Trophoblast cell (in vitro differentiated cells and primary cell): Measurements from ENCODE around the gene FABP1.

ENCODE experiments used
- DNase-seq, 2 donors: peaks; one replicate each; pipeline ENCODE4 v3.0.0-alpha.2; 2016
- H2AFZ ChIP-seq: 2 replicates; pipeline ENCODE4 v1.6.1; 2013; ENCODE audit warnings: low read length, moderate library complexity, mild to moderate bottlenecking; ENCODE audit not compliant: insufficient read depth, poor library complexity
- H2AK5ac ChIP-seq: 2 replicates; pipeline ENCODE4 v1.6.1; 2013; ENCODE audit warnings: mild to moderate bottlenecking, low read length
- H2BK120ac ChIP-seq: 2 replicates; pipeline ENCODE4 v1.6.1; 2013; ENCODE audit warnings: low read length, mild to moderate bottlenecking, moderate library complexity; ENCODE audit not compliant: insufficient read depth, poor library complexity
- H2BK12ac ChIP-seq: 2 replicates; pipeline ENCODE4 v1.6.1; 2013; ENCODE audit warnings: mild to moderate bottlenecking, low read length, moderate library complexity
- H2BK5ac ChIP-seq: 2 replicates; pipeline ENCODE4 v1.6.1; 2013; ENCODE audit warnings: low read length, low read depth, moderate library complexity, mild to moderate bottlenecking; ENCODE audit not compliant: poor library complexity
- H3K14ac ChIP-seq: 2 replicates; pipeline ENCODE4 v1.6.1; 2013; ENCODE audit warnings: mild to moderate bottlenecking, low read length
- H3K18ac ChIP-seq: 2 replicates; pipeline ENCODE4 v1.6.1; 2013; ENCODE audit warnings: mild to moderate bottlenecking, low read length
- H3K23ac ChIP-seq: 2 replicates; pipeline ENCODE4 v1.6.1; 2013; ENCODE audit warnings: low read length
- H3K27ac ChIP-seq: 2 replicates; pipeline ENCODE4 v1.5.1; 2013; ENCODE audit warnings: low read depth, mild to moderate bottlenecking, inconsistent platforms, low read length, moderate library complexity
- H3K27me3 ChIP-seq: 2 replicates; pipeline ENCODE4 v1.6.1; 2013; ENCODE audit warnings: inconsistent platforms, mild to moderate bottlenecking, low read length, moderate library complexity; ENCODE audit not compliant: insufficient read depth
- H3K36me3 ChIP-seq, 2 experiments: 1 replicate in 1 of 2; 2 replicates in 1 of 2; pipeline ENCODE4 v1.6.1; 2013; ENCODE audit warnings: low read length in 2 of 2, mild to moderate bottlenecking in 2 of 2, moderate library complexity in 1 of 2; ENCODE audit not compliant: insufficient read depth in 2 of 2, control insufficient read depth in 1 of 2
- H3K4ac ChIP-seq: 2 replicates; pipeline ENCODE4 v1.6.1; 2013; ENCODE audit warnings: low read depth, mild to moderate bottlenecking, low read length, moderate library complexity
- H3K4me1 ChIP-seq, 2 experiments: 1 replicate in 1 of 2; 2 replicates in 1 of 2; pipeline ENCODE4 v1.6.1; 2013; ENCODE audit warnings: low read length in 2 of 2, mild to moderate bottlenecking in 2 of 2, moderate library complexity in 1 of 2; ENCODE audit not compliant: insufficient read depth in 2 of 2, control insufficient read depth in 1 of 2
- H3K4me2 ChIP-seq: 2 replicates; pipeline ENCODE4 v1.6.1; 2013; ENCODE audit warnings: inconsistent platforms, mild to moderate bottlenecking, low read length, moderate library complexity
- H3K4me3 ChIP-seq: 2 replicates; pipeline ENCODE4 v1.5.1; 2013; ENCODE audit warnings: mild to moderate bottlenecking, low read depth, low read length, inconsistent platforms
- H3K79me1 ChIP-seq: one replicate; pipeline ENCODE4 v1.6.1; 2013; ENCODE audit warnings: low read length
- H3K79me2 ChIP-seq: 2 replicates; pipeline ENCODE4 v1.6.1; 2013; ENCODE audit warnings: low read length, mild to moderate bottlenecking; ENCODE audit not compliant: control insufficient read depth, insufficient read depth, poor library complexity
- H3K9ac ChIP-seq: 2 replicates; pipeline ENCODE4 v1.6.1; 2013; ENCODE audit warnings: mild to moderate bottlenecking, low read length
- H3K9me3 ChIP-seq: 2 replicates; pipeline ENCODE4 v1.6.1; 2013; ENCODE audit warnings: low read depth, mild to moderate bottlenecking, control low read depth, inconsistent platforms, low read length; ENCODE audit not compliant: insufficient read depth
- H4K12ac ChIP-seq: 2 replicates; pipeline ENCODE4 v1.6.1; 2013; ENCODE audit warnings: low read depth, mild to moderate bottlenecking, low read length, moderate library complexity
- H4K8ac ChIP-seq: 2 replicates; pipeline ENCODE4 v1.6.1; 2013; ENCODE audit warnings: low read depth, mild to moderate bottlenecking, low read length, moderate library complexity
- H4K91ac ChIP-seq: one replicate; pipeline ENCODE4 v1.6.1; 2013; ENCODE audit warnings: low read depth, mild to moderate bottlenecking, low read length, moderate library complexity
- whole genome bisulfite sequencing: extraction: QIAGEN DNeasy Blood & Tissue Kit; methylation state at CpG from one replicate; pipeline ENCODE4 v1.1.7; 2013; ENCODE audit warnings: missing lambda C conversion rate; ENCODE audit not compliant: insufficient read length, insufficient coverage; ENCODE audit errors: extremely low coverage; 5-methylcytosine and 5-hydroxymethylcytosine counted together

Gene FABP1

DNA sequence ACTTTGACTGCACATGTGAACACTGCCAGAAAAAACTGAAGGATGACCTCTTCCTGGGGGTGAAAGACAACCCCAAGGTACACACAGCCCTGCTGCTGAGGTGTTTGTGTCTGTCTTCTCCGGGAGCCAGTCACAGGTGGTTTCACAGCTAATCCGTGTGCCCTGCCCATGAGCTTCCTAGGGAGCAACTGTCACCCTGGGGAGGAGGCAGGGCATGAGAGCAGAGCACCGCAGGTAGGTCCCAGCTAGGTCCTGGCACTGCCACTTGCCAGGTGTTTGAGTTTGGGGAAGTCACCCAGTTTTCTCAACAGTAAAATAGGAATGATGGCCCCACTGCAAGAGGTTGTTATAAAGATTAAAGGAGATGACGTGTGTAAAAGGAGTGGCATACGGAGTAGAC lies 31.2 kb downstream of the FABP1 start:
- Histone ChIP-seq H2AFZ (no peak overlapping the region), H2BK12ac (no peak overlapping the region)
- WGBS = no CpG with 5 or more reads among the region's 5 CpGs

DNA sequence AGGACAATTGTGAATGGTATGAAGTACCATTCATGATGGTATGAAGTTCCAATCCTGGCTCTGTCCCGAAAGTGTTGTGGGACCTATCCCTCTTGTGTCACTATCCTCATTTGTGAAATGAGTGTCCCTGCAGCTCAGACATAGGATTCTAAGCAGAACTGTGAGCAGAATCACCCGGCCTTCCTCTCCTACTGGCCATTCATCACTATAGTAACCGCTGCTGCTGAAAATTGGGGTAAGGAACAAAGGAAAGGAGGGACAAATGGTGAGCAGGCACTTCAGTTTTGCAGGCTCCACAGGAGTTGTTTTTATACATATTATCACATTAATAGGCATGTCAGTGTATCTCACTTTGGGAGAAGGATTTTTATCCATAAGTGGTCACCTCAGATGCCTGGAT lies 32.8 kb downstream of the FABP1 start:
- H3K18ac ChIP-seq = no peak overlapping the region
- H3K27ac ChIP-seq = no peak overlapping the region
- H3K9ac ChIP-seq = no peak overlapping the region
- H4K12ac ChIP-seq = no peak overlapping the region
- H2AFZ ChIP-seq = no peak overlapping the region
- H3K79me1 ChIP-seq = no peaks in the 10 kb centered on the region
- H3K4me1 ChIP-seq = peaks cover 0 to 3% of the 10 kb centered on the region in 2 experiments
- H4K91ac ChIP-seq = no peak overlapping the region
- no peaks in the 10 kb centered on the region for H3K9me3 ChIP-seq
- no peak overlapping the region for H2BK120ac ChIP-seq
- no peak for DNase-seq
- no peaks in the 10 kb centered on the region for H3K79me2 ChIP-seq
- no peak overlapping the region for H2BK12ac ChIP-seq
- H3K27me3 ChIP-seq = no peaks in the 10 kb centered on the region
- no peak overlapping the region for H2BK5ac ChIP-seq
- H3K4me3 ChIP-seq = no peak overlapping the region
- H3K36me3 ChIP-seq = peaks cover 0 to 2% of the 10 kb centered on the region in 2 experiments
- H4K8ac ChIP-seq = no peak overlapping the region
- no CpG with 5 or more reads among the region's 3 CpGs for WGBS
- H2AK5ac ChIP-seq = no peak overlapping the region
- H3K14ac ChIP-seq = no peak overlapping the region
- no peak overlapping the region for H3K4me2 ChIP-seq
- H3K23ac ChIP-seq = no peak overlapping the region
- H3K4ac ChIP-seq = no peak overlapping the region

More for the DNA sequence above, 31.2 kb downstream of the FABP1 start:
- no peak overlapping the region for H2BK5ac ChIP-seq
- no peak overlapping the region for H3K4me2 ChIP-seq
- no peaks in the 10 kb centered on the region for H3K9me3 ChIP-seq
- H4K91ac ChIP-seq = no peak overlapping the region
- H3K18ac ChIP-seq = no peak overlapping the region
- H2AK5ac ChIP-seq = no peak overlapping the region
- no peaks in the 10 kb centered on the region for H3K4me1 ChIP-seq
- no peaks in the 10 kb centered on the region for H3K79me2 ChIP-seq
- H3K23ac ChIP-seq = no peak overlapping the region
- DNase-seq = no peak
- no peak overlapping the region for H3K4me3 ChIP-seq
- no peak overlapping the region for H4K12ac ChIP-seq
- H3K27me3 ChIP-seq = no peaks in the 10 kb centered on the region
- peaks cover 0 to 2% of the 10 kb centered on the region in 2 experiments for H3K36me3 ChIP-seq
- no peak overlapping the region for H2BK120ac ChIP-seq
- no peak overlapping the region for H4K8ac ChIP-seq
- no peak overlapping the region for H3K4ac ChIP-seq
- H3K14ac ChIP-seq = no peak overlapping the region
- H3K27ac ChIP-seq = no peak overlapping the region
- H3K79me1 ChIP-seq = no peaks in the 10 kb centered on the region
- H3K9ac ChIP-seq = no peak overlapping the region

DNA sequence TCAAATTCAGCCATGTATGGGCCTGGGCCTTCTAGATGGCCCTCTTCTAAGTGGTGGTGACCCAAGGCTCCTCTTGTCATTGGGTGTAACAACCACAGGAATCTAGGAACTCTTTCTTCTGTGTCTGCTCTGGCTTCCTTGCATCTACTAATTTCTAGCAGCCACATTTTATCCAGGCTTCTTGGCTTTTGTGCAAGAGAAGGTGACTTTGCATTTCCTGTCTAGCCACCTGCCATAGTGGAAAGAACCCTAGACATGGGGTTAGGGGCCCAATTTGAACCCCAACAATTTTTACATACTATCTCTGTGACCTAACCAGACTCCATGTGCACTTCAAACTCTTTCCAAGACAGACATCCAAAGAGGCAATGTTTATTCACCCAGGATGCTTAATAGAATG lies 35.1 kb downstream of the FABP1 start:
- Histone ChIP-seq H2BK5ac (no peak overlapping the region), H2AFZ (no peak overlapping the region), H3K79me2 (no peaks in the 10 kb centered on the region), H3K18ac (no peak overlapping the region), H3K4me1 (peaks cover 3 to 8% of the 10 kb centered on the region in 2 experiments), H3K36me3 (peaks cover 0 to 2% of the 10 kb centered on the region in 2 experiments), H3K23ac (no peak overlapping the region), H2AK5ac (no peak overlapping the region), H3K14ac (no peak overlapping the region), H3K4ac (no peak overlapping the region), H3K27me3 (no peaks in the 10 kb centered on the region), H3K79me1 (peaks cover 5% of the 10 kb centered on the region), H3K9me3 (no peaks in the 10 kb centered on the region), H4K91ac (no peak overlapping the region), H4K12ac (no peak overlapping the region), H3K27ac (no peak overlapping the region), H3K4me2 (no peak overlapping the region), H3K4me3 (no peak overlapping the region), H2BK120ac (no peak overlapping the region), H2BK12ac (peak overlapping the region; percentile 17), H3K9ac (no peak overlapping the region), H4K8ac (no peak overlapping the region)
- DNase-seq = no peak

DNA sequence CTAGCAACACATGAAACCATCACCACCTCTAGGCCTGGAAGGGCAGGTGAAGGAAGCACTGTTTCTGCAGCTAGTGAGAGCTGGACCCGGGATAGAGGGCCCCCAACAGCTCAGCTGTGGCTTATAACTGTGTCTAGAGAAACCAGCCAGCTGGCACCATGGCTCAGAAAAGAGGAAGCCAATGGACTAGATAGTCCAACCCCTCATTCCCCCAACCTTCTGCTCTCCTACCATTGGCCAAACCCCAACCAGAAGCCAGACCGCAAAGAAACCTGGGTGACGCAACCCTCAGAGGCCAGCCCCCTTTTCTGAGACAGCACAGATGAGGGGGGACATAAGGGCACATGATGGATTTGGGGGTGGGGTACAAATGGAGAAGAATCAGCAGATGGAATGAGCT lies 35.9 kb downstream of the FABP1 start:
- no CpG with 5 or more reads among the region's 3 CpGs for WGBS

More for the DNA sequence above, 35.9 kb downstream of the FABP1 start:
- Histone ChIP-seq H3K36me3 (peaks cover 0 to 2% of the 10 kb centered on the region in 2 experiments), H3K27ac (no peak overlapping the region), H3K23ac (no peak overlapping the region), H3K79me2 (peaks cover 2% of the 10 kb centered on the region), H2BK5ac (no peak overlapping the region), H3K14ac (no peak overlapping the region), H4K8ac (no peak overlapping the region), H3K4me3 (no peak overlapping the region), H3K4ac (peak overlapping the region; percentile 13), H3K4me2 (no peak overlapping the region), H3K9ac (no peak overlapping the region), H2AK5ac (no peak overlapping the region), H3K18ac (no peak overlapping the region), H4K91ac (peak overlapping the region; percentile 25), H3K9me3 (no peaks in the 10 kb centered on the region), H3K27me3 (no peaks in the 10 kb centered on the region), H2BK120ac (no peak overlapping the region), H2AFZ (no peak overlapping the region), H3K4me1 (peaks cover 3 to 8% of the 10 kb centered on the region in 2 experiments), H4K12ac (no peak overlapping the region), H3K79me1 (peaks cover 5% of the 10 kb centered on the region), H2BK12ac (no peak overlapping the region)
- DNase-seq = no peak
